Measurements from ENCODE around the gene POU2F3. TPM values are rescaled to one million over a fixed set of nuclear protein-coding genes. Genes with fewer than 3 reads are reported as not detected.
A peak's percentile ranks its signal among the peaks of the same experiment; 100 is the strongest.

The POU2F3 gene
- total RNA-seq, 1 donor from 2014 or later = 4.6 TPM

DNA sequence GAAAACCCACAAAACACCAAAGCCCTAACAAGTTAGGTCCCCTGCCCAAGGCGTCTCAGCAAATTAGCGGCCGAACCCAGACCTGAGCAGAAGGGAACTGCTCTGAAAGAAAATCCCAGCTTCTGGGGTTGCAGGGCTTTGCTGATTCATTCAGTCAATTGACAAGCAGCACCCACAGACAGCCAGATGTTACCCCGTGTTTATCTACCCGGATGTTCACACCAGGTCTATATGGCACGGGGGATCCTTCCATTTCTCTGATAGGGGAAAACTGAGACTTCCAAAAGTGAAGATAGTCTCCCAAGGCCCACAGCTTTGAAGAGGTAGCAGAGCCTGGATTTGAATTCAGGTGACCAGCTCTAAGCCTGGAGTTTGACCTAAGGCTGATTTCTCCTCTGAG is 43.1 kb upstream of the POU2F3 start:
- Histone ChIP-seq H3K9me3 (no peaks in the 10 kb centered on the region), H3K4me3 (no peak overlapping the region), H3K4me1 (no peaks in the 10 kb centered on the region), H3K36me3 (no peaks in the 10 kb centered on the region), H3K27me3 (ENCODE audit: low read depth) (peaks cover 4% of the 10 kb centered on the region), H3K27ac (no peak overlapping the region)
- ATAC-seq (no peak), DNase-seq (no peak)
- TF ChIP-seq, protein P1, sequence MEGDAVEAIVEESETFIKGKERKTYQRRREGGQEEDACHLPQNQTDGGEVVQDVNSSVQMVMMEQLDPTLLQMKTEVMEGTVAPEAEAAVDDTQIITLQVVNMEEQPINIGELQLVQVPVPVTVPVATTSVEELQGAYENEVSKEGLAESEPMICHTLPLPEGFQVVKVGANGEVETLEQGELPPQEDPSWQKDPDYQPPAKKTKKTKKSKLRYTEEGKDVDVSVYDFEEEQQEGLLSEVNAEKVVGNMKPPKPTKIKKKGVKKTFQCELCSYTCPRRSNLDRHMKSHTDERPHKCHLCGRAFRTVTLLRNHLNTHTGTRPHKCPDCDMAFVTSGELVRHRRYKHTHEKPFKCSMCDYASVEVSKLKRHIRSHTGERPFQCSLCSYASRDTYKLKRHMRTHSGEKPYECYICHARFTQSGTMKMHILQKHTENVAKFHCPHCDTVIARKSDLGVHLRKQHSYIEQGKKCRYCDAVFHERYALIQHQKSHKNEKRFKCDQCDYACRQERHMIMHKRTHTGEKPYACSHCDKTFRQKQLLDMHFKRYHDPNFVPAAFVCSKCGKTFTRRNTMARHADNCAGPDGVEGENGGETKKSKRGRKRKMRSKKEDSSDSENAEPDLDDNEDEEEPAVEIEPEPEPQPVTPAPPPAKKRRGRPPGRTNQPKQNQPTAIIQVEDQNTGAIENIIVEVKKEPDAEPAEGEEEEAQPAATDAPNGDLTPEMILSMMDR (IDR thresholded peaks at IDR 0.05) = no peak
- intact Hi-C loops (cut with DNase I) = no loop called here

- intact Hi-C loops (cut with DNase I) = no loop called here
- DNase-seq (no peak), ATAC-seq (peak in 1 of 2 donors; percentile 14)
- Histone ChIP-seq H3K27ac (no peak overlapping the region), H3K4me1 (no peaks in the 10 kb centered on the region), H3K27me3 (ENCODE audit: low read depth) (peaks cover 4% of the 10 kb centered on the region), H3K9me3 (no peaks in the 10 kb centered on the region), H3K36me3 (no peaks in the 10 kb centered on the region), H3K4me3 (no peak overlapping the region)
- TF ChIP-seq, protein P1 (IDR thresholded peaks at IDR 0.05) = no peak
These were observed 42.6 kb upstream of the POU2F3 start for GRCh38 chr11:120197251-120197891.

DNA sequence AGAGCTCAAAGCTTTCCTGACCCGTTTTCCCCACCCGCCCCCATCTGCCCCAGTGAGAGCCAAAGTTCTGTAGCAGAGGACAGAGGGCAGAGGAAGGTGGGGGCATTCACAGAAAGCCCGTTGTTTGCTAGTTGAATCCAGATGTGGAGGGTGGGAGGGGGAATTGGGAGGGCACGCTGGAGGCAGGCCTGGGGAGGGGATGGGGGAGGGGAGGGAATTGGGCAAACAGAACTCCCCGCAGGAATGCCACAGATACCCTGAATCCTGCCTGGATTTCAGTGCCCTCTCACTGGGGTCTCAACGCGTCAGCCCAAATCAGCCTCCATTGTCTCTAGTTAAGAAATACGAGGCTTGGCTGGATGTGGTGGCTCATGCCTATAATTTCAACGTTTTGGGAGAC is 42.0 kb upstream of the POU2F3 start:
- intact Hi-C loops (cut with DNase I) = no loop called here
- Histone ChIP-seq H3K36me3 (no peaks in the 10 kb centered on the region), H3K27ac (no peak overlapping the region), H3K9me3 (no peaks in the 10 kb centered on the region), H3K4me3 (no peak overlapping the region), H3K4me1 (no peaks in the 10 kb centered on the region), H3K27me3 (ENCODE audit: low read depth) (peaks cover 4% of the 10 kb centered on the region)
- TF ChIP-seq, protein P1 (IDR thresholded peaks at IDR 0.05) = no peak
- DNase-seq (no peak), ATAC-seq (no peak)

- Histone ChIP-seq H3K27me3 (ENCODE audit: low read depth) (peaks cover 4% of the 10 kb centered on the region), H3K9me3 (no peaks in the 10 kb centered on the region), H3K4me3 (no peak overlapping the region), H3K36me3 (no peaks in the 10 kb centered on the region), H3K27ac (no peak overlapping the region), H3K4me1 (no peaks in the 10 kb centered on the region)
- DNase-seq (no peak), ATAC-seq (no peak)
- TF ChIP-seq, protein P1 (IDR thresholded peaks at IDR 0.05) = no peak
- intact Hi-C loops (cut with DNase I) = no loop called here
These were observed 41.5 kb upstream of the POU2F3 start for GRCh38 chr11:120198403-120198786.

DNA sequence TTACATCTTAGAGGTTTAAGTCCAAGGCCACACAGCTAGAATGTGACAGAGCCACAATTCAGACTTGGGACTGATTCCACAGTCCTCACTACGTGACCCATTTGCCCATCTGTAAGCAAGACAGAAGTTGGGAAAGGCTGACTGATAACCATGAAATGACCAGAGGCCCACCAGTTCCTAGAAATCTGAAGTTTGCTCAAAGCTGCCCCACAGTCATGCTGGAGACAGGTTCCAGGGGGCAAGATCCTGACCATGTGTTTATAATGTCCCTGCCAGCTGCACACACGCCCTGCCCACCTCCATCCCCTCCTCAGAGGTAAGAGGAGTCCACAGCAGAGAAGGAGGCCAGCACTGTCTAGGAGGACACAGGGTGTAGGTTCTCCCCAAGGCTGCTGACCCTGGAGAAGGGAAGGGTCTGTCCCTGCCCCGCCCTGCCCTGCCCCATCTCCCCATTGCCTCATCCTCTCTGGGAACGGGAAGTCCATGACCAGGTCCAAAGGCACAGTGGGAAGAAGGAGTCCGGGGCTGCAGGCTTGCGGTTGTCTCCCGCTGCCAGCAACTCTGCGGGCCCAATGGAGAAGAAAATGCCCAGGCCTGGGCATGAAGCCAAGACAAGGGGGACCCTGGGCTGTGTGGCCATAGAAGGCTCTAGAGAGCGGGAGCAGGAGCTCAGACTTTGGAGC is 41.0 kb upstream of the POU2F3 start:
- H3K27ac ChIP-seq = no peak overlapping the region
- H3K9me3 ChIP-seq = no peaks in the 10 kb centered on the region
- no peak for DNase-seq
- no peaks in the 10 kb centered on the region for H3K4me1 ChIP-seq
- H3K27me3 ChIP-seq (ENCODE audit: low read depth) = peaks cover 4% of the 10 kb centered on the region
- ATAC-seq = no peak
- TF ChIP-seq, protein P1 (IDR thresholded peaks at IDR 0.05) = no peak
- intact Hi-C loops (cut with DNase I) = no loop called here
- no peak overlapping the region for H3K4me3 ChIP-seq
- H3K36me3 ChIP-seq = no peaks in the 10 kb centered on the region
